HG03139 (cell line): ENCODE results near the gene PODNL1.
A peak's percentile ranks its signal among the peaks of the same experiment; 100 is the strongest.
"Not testable (repeated sequence)": the region's sequence is repeated elsewhere in the genome, so short reads cannot be mapped to it uniquely, and the experiment has no call there.

Source experiments
- ATAC-seq: cut with Tn5 transposase; IDR thresholded peaks from one replicate; pipeline ENCODE4 v1.9.1; 2021; ENCODE audit not compliant: unreplicated experiment

Gene PODNL1

GRCh38 chr19:13930402-13930801 lies 7.8 kb downstream of the PODNL1 start:
- no peak for ATAC-seq

- no peak for ATAC-seq
Measured at GRCh38 chr19:13929956-13930355, 8.3 kb downstream of the PODNL1 start.

- ATAC-seq: no peak
Measured at GRCh38 chr19:13929340-13929739, 8.9 kb downstream of the PODNL1 start.

GRCh38 chr19:13926715-13927114 lies 11.5 kb downstream of the PODNL1 start:
- ATAC-seq: no peak

GRCh38 chr19:13926010-13926409 lies 12.2 kb downstream of the PODNL1 start:
- no peak for ATAC-seq

GRCh38 chr19:13923194-13923987 lies 14.8 kb downstream of the PODNL1 start:
- no peak for ATAC-seq

GRCh38 chr19:13922118-13922517 lies 16.1 kb downstream of the PODNL1 start:
- not testable (repeated sequence) for ATAC-seq

- ATAC-seq: no peak
Measured at GRCh38 chr19:13920940-13921747, 17.1 kb downstream of the PODNL1 start.

GRCh38 chr19:13920524-13920923 lies 17.7 kb downstream of the PODNL1 start:
- no peak for ATAC-seq

- ATAC-seq: no peak
Measured at GRCh38 chr19:13918726-13919411, 19.3 kb downstream of the PODNL1 start.

- ATAC-seq: no peak
Measured at GRCh38 chr19:13917888-13918406, 20.3 kb downstream of the PODNL1 start.

- no peak for ATAC-seq
Measured at GRCh38 chr19:13914777-13915176, 23.4 kb downstream of the PODNL1 start.

- ATAC-seq: no peak
Measured at GRCh38 chr19:13913352-13913751, 24.9 kb downstream of the PODNL1 start.

- no peak for ATAC-seq
Measured at GRCh38 chr19:13909430-13909829, 28.8 kb downstream of the PODNL1 start.

GRCh38 chr19:13908674-13909073 lies 29.5 kb downstream of the PODNL1 start:
- no peak for ATAC-seq

- ATAC-seq: no peak
Measured at GRCh38 chr19:13906910-13907309, 31.3 kb downstream of the PODNL1 start.

- no peak for ATAC-seq
Measured at GRCh38 chr19:13906521-13906904, 31.7 kb downstream of the PODNL1 start.

GRCh38 chr19:13905634-13906520 lies 32.3 kb downstream of the PODNL1 start, which contains the start of the genes BRME1 and CC2D1A:
BRME1 (minus strand) TSS chr19:13906117; CDS start chr19:13904892, 1,225 bp downstream.
CC2D1A (plus strand) TSS chr19:13906201; CDS start chr19:13906442, 241 bp downstream.
- peak; percentile 89 for ATAC-seq

- no peak for ATAC-seq
Measured at GRCh38 chr19:13902993-13903555, 35.1 kb downstream of the PODNL1 start.
